WTC11 (cell line): ENCODE results near the gene LBHD1. TPM values are rescaled to one million over a fixed set of nuclear protein-coding genes. Genes with fewer than 3 reads are reported as not detected.

Source experiments
- CREB1 ChIP-seq: sonication (generic); formaldehyde crosslinking; IDR thresholded peaks from 2 replicates; pipeline ENCODE4 v1.8.0; 2023; ENCODE audit warnings: mild to moderate bottlenecking, missing genetic modification reagents
- ETV6 ChIP-seq: sonication (generic); formaldehyde crosslinking; IDR thresholded peaks from 2 replicates; pipeline ENCODE4 v1.8.1; 2022; ENCODE audit warnings: mild to moderate bottlenecking, missing genetic modification reagents
- FOXP1 ChIP-seq: sonication (generic); formaldehyde crosslinking; IDR thresholded peaks from 2 replicates; pipeline ENCODE4 v1.8.0; 2022; ENCODE audit warnings: missing genetic modification reagents, mild to moderate bottlenecking, moderate library complexity, borderline replicate concordance
- GABPB1 ChIP-seq: sonication (generic); formaldehyde crosslinking; IDR thresholded peaks from 2 replicates; pipeline ENCODE4 v1.8.1; 2023; ENCODE audit warnings: mild to moderate bottlenecking, missing genetic modification reagents
- NR2C2 ChIP-seq: sonication (generic); formaldehyde crosslinking; IDR thresholded peaks from 2 replicates; pipeline ENCODE4 v1.8.0; 2022; ENCODE audit warnings: mild to moderate bottlenecking, missing genetic modification reagents
- PRRX2 ChIP-seq: fragments of 250-450 bp; sonication (Bioruptor Pico); IDR thresholded peaks from 2 replicates; pipeline ENCODE4 v1.8.0; 2021; ENCODE audit warnings: mild to moderate bottlenecking
- SMAD4 ChIP-seq: sonication (generic); formaldehyde crosslinking; IDR thresholded peaks from 2 replicates; pipeline ENCODE4 v1.8.0; 2022; ENCODE audit warnings: mild to moderate bottlenecking, missing genetic modification reagents
- SOX15 ChIP-seq: fragments of 250-450 bp; sonication (Bioruptor Pico); IDR thresholded peaks from 2 replicates; pipeline ENCODE4 v1.9.0; 2021; ENCODE audit warnings: mild to moderate bottlenecking
- SP1 ChIP-seq: sonication (generic); formaldehyde crosslinking; conservative IDR thresholded peaks from 2 replicates; pipeline ENCODE4 v1.8.1; 2022; ENCODE audit warnings: missing genetic modification reagents
- TEAD1 ChIP-seq: sonication (generic); formaldehyde crosslinking; IDR thresholded peaks from 2 replicates; pipeline ENCODE4 v1.8.0; 2022; ENCODE audit warnings: mild to moderate bottlenecking, missing genetic modification reagents
- TEAD4 ChIP-seq: sonication (generic); formaldehyde crosslinking; IDR thresholded peaks from 2 replicates; pipeline ENCODE4 v1.8.0; 2022; ENCODE audit warnings: mild to moderate bottlenecking, missing genetic modification reagents
- ZBTB21 ChIP-seq: sonication (generic); formaldehyde crosslinking; IDR thresholded peaks from 2 replicates; pipeline ENCODE4 v1.8.1; 2023; ENCODE audit warnings: mild to moderate bottlenecking, missing genetic modification reagents, borderline replicate concordance
- ZNF219 ChIP-seq: sonication (generic); formaldehyde crosslinking; IDR thresholded peaks from 2 replicates; pipeline ENCODE4 v1.8.0; 2023; ENCODE audit warnings: missing genetic modification reagents, mild to moderate bottlenecking, borderline replicate concordance
- ZNF232 ChIP-seq: sonication (generic); formaldehyde crosslinking; IDR thresholded peaks from 2 replicates; pipeline ENCODE4 v1.8.0; 2022; ENCODE audit warnings: mild to moderate bottlenecking, missing genetic modification reagents
- total RNA-seq: library from RNA; stranded (reverse); gene quantifications from 3 replicates; pipeline ENCODE4 v1.2.3, GENCODE V29; 2021
- TF ChIP-seq, protein P1 (sequence below): sonication (generic); formaldehyde crosslinking; IDR thresholded peaks from 2 replicates; pipeline ENCODE4 v1.8.0; 2023; ENCODE audit warnings: missing genetic modification reagents, mild to moderate bottlenecking, borderline replicate concordance
- TF ChIP-seq, protein P2 (sequence below): sonication (generic); formaldehyde crosslinking; IDR thresholded peaks from 2 replicates; pipeline ENCODE4 v1.8.1; 2022; ENCODE audit warnings: low read depth, mild to moderate bottlenecking, moderate library complexity, missing genetic modification reagents, borderline replicate concordance
- TF ChIP-seq, protein P3 (sequence below): sonication (generic); formaldehyde crosslinking; IDR thresholded peaks from 2 replicates; pipeline ENCODE4 v1.8.0; 2022; ENCODE audit warnings: mild to moderate bottlenecking, missing genetic modification reagents
- TF ChIP-seq, protein P4 (sequence below): sonication (generic); formaldehyde crosslinking; IDR thresholded peaks from 2 replicates; pipeline ENCODE4 v1.8.1; 2022; ENCODE audit warnings: low read depth, missing genetic modification reagents, borderline replicate concordance
- TF ChIP-seq, protein P5 (sequence below): sonication (generic); formaldehyde crosslinking; IDR thresholded peaks from 2 replicates; pipeline ENCODE4 v1.8.1; 2023; ENCODE audit warnings: mild to moderate bottlenecking, missing genetic modification reagents, moderate library complexity
- TF ChIP-seq, protein P6 (sequence below): sonication (generic); formaldehyde crosslinking; IDR thresholded peaks from 2 replicates; pipeline ENCODE4 v1.8.1; 2022; ENCODE audit warnings: mild to moderate bottlenecking, missing genetic modification reagents, moderate library complexity, borderline replicate concordance
- TF ChIP-seq, protein P7 (sequence below): fragments of 250-450 bp; sonication (Bioruptor Pico); IDR thresholded peaks from 2 replicates; pipeline ENCODE4 v2.1.2; 2022; ENCODE audit warnings: mild to moderate bottlenecking, moderate library complexity
- TF ChIP-seq, protein P8 (sequence below): fragments of 250-450 bp; sonication (Bioruptor Pico); IDR thresholded peaks from 2 replicates; pipeline ENCODE4 v1.9.0; 2021; ENCODE audit warnings: mild to moderate bottlenecking, borderline replicate concordance

The LBHD1 gene
- total RNA-seq, 1 experiment from 2014 or later = 4.2 TPM

DNA sequence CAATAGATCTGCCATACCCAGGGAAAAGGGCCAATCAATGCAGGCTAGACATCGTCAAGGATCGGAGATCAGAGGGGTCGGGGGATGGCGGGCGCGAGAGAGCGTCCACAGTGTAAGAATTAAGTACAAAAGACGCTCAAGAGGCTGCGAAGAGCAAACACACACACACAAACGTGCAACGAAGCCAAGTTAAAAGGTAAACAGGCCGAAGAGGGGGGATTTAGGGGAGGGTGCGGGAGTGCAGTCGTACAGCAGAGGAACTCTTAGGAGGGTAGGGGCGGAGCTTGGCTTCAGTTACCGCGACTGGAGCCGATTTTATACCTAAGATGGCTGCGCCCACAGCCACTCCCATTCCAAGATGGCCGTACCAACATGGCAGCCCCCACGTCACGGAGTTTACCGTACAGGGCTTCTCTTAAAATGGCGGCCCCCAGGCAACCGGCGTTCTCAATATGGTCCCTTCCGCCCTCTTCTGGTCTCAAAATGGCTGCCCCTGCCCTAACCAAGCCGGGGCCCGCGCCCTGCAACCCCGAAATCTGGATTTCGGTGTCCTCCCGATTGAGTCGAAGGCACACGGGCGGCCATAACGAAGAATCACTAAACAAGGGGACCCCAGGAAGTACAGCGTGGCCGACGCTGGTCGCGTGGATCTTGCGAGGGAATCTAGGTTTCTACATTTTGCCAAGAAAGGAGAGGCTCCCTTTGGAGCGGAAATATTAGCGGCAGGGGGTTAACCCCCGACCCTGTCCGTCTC is 37.4 kb upstream of the LBHD1 start (continued):
- no peak for TF ChIP-seq TEAD1
- TF ChIP-seq, protein P1, sequence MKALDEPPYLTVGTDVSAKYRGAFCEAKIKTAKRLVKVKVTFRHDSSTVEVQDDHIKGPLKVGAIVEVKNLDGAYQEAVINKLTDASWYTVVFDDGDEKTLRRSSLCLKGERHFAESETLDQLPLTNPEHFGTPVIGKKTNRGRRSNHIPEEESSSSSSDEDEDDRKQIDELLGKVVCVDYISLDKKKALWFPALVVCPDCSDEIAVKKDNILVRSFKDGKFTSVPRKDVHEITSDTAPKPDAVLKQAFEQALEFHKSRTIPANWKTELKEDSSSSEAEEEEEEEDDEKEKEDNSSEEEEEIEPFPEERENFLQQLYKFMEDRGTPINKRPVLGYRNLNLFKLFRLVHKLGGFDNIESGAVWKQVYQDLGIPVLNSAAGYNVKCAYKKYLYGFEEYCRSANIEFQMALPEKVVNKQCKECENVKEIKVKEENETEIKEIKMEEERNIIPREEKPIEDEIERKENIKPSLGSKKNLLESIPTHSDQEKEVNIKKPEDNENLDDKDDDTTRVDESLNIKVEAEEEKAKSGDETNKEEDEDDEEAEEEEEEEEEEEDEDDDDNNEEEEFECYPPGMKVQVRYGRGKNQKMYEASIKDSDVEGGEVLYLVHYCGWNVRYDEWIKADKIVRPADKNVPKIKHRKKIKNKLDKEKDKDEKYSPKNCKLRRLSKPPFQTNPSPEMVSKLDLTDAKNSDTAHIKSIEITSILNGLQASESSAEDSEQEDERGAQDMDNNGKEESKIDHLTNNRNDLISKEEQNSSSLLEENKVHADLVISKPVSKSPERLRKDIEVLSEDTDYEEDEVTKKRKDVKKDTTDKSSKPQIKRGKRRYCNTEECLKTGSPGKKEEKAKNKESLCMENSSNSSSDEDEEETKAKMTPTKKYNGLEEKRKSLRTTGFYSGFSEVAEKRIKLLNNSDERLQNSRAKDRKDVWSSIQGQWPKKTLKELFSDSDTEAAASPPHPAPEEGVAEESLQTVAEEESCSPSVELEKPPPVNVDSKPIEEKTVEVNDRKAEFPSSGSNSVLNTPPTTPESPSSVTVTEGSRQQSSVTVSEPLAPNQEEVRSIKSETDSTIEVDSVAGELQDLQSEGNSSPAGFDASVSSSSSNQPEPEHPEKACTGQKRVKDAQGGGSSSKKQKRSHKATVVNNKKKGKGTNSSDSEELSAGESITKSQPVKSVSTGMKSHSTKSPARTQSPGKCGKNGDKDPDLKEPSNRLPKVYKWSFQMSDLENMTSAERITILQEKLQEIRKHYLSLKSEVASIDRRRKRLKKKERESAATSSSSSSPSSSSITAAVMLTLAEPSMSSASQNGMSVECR (CRISPR knock-in tag) = no peak
- TF ChIP-seq ZBTB21 = no peak
- TF ChIP-seq, protein P2, sequence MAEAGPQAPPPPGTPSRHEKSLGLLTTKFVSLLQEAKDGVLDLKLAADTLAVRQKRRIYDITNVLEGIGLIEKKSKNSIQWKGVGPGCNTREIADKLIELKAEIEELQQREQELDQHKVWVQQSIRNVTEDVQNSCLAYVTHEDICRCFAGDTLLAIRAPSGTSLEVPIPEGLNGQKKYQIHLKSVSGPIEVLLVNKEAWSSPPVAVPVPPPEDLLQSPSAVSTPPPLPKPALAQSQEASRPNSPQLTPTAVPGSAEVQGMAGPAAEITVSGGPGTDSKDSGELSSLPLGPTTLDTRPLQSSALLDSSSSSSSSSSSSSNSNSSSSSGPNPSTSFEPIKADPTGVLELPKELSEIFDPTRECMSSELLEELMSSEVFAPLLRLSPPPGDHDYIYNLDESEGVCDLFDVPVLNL (CRISPR knock-in tag) = no peak
- peak; percentile 6; the same call in 1 of the 2 replicates for TF ChIP-seq CREB1
- no peak for TF ChIP-seq SMAD4 (CRISPR knock-in tag)
- TF ChIP-seq, protein P3, sequence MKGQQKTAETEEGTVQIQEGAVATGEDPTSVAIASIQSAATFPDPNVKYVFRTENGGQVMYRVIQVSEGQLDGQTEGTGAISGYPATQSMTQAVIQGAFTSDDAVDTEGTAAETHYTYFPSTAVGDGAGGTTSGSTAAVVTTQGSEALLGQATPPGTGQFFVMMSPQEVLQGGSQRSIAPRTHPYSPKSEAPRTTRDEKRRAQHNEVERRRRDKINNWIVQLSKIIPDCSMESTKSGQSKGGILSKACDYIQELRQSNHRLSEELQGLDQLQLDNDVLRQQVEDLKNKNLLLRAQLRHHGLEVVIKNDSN = no peak
- TF ChIP-seq, protein P4, sequence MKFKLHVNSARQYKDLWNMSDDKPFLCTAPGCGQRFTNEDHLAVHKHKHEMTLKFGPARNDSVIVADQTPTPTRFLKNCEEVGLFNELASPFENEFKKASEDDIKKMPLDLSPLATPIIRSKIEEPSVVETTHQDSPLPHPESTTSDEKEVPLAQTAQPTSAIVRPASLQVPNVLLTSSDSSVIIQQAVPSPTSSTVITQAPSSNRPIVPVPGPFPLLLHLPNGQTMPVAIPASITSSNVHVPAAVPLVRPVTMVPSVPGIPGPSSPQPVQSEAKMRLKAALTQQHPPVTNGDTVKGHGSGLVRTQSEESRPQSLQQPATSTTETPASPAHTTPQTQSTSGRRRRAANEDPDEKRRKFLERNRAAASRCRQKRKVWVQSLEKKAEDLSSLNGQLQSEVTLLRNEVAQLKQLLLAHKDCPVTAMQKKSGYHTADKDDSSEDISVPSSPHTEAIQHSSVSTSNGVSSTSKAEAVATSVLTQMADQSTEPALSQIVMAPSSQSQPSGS = no peak
- TF ChIP-seq, protein P5, sequence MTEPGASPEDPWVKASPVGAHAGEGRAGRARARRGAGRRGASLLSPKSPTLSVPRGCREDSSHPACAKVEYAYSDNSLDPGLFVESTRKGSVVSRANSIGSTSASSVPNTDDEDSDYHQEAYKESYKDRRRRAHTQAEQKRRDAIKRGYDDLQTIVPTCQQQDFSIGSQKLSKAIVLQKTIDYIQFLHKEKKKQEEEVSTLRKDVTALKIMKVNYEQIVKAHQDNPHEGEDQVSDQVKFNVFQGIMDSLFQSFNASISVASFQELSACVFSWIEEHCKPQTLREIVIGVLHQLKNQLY (CRISPR knock-in tag) = no peak
- TF ChIP-seq TEAD4 = no peak
- no peak for TF ChIP-seq GABPB1 (CRISPR knock-in tag)
- no peak for TF ChIP-seq SOX15 (CRISPR knock-in tag)
- TF ChIP-seq ETV6 (CRISPR knock-in tag) = no peak
- TF ChIP-seq, protein P6, sequence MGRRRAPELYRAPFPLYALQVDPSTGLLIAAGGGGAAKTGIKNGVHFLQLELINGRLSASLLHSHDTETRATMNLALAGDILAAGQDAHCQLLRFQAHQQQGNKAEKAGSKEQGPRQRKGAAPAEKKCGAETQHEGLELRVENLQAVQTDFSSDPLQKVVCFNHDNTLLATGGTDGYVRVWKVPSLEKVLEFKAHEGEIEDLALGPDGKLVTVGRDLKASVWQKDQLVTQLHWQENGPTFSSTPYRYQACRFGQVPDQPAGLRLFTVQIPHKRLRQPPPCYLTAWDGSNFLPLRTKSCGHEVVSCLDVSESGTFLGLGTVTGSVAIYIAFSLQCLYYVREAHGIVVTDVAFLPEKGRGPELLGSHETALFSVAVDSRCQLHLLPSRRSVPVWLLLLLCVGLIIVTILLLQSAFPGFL (CRISPR knock-in tag) = no peak
- TF ChIP-seq, protein P7, sequence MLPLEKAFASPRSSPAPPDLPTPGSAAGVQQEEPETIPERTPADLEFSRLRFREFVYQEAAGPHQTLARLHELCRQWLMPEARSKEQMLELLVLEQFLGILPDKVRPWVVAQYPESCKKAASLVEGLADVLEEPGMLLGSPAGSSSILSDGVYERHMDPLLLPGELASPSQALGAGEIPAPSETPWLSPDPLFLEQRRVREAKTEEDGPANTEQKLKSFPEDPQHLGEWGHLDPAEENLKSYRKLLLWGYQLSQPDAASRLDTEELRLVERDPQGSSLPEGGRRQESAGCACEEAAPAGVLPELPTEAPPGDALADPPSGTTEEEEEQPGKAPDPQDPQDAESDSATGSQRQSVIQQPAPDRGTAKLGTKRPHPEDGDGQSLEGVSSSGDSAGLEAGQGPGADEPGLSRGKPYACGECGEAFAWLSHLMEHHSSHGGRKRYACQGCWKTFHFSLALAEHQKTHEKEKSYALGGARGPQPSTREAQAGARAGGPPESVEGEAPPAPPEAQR (CRISPR knock-in tag) = no peak
- TF ChIP-seq FOXP1 (CRISPR knock-in tag) = peak; percentile 42; the same call in 1 of the 2 replicates
- TF ChIP-seq ZNF219 (CRISPR knock-in tag) = no peak
- peak; percentile 20; the same call in 1 of the 2 replicates for TF ChIP-seq PRRX2 (CRISPR knock-in tag)
- TF ChIP-seq NR2C2 (CRISPR knock-in tag) = no peak
- peak; percentile 68 for TF ChIP-seq SP1
- peak; percentile 71 for TF ChIP-seq ZNF232 (CRISPR knock-in tag)
- TF ChIP-seq, protein P8, sequence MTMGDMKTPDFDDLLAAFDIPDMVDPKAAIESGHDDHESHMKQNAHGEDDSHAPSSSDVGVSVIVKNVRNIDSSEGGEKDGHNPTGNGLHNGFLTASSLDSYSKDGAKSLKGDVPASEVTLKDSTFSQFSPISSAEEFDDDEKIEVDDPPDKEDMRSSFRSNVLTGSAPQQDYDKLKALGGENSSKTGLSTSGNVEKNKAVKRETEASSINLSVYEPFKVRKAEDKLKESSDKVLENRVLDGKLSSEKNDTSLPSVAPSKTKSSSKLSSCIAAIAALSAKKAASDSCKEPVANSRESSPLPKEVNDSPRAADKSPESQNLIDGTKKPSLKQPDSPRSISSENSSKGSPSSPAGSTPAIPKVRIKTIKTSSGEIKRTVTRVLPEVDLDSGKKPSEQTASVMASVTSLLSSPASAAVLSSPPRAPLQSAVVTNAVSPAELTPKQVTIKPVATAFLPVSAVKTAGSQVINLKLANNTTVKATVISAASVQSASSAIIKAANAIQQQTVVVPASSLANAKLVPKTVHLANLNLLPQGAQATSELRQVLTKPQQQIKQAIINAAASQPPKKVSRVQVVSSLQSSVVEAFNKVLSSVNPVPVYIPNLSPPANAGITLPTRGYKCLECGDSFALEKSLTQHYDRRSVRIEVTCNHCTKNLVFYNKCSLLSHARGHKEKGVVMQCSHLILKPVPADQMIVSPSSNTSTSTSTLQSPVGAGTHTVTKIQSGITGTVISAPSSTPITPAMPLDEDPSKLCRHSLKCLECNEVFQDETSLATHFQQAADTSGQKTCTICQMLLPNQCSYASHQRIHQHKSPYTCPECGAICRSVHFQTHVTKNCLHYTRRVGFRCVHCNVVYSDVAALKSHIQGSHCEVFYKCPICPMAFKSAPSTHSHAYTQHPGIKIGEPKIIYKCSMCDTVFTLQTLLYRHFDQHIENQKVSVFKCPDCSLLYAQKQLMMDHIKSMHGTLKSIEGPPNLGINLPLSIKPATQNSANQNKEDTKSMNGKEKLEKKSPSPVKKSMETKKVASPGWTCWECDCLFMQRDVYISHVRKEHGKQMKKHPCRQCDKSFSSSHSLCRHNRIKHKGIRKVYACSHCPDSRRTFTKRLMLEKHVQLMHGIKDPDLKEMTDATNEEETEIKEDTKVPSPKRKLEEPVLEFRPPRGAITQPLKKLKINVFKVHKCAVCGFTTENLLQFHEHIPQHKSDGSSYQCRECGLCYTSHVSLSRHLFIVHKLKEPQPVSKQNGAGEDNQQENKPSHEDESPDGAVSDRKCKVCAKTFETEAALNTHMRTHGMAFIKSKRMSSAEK (CRISPR knock-in tag) = no peak
